ENCODE measurements around the gene GCN1. TPM values are rescaled to one million over a fixed set of nuclear protein-coding genes. Genes with fewer than 3 reads are reported as not detected.
A peak's percentile ranks its signal among the peaks of the same experiment; 100 is the strongest.

Gene GCN1
- polyA plus RNA-seq, 1 donor (not counting 4 experiments of a cell fraction or from before 2014, with no cell fraction given) = 34.1 TPM

GRCh38 chr12:120211904-120212283 lies 17.4 kb upstream of the GCN1 start:
- peaks cover 44 to 45% of the 10 kb centered on the region in 2 experiments for H3K36me3 ChIP-seq (ENCODE audit: control insufficient read depth in 2 of 2, extremely low read depth in 1 of 2, insufficient read depth in 2 of 2, low read length in 2 of 2)
- no peaks in the 10 kb centered on the region for H4K20me1 ChIP-seq (ENCODE audit: control insufficient read depth, extremely low read depth, insufficient read depth, low read length)
- H3K27ac ChIP-seq (ENCODE audit: control insufficient read depth, insufficient read depth, low read length) = no peak overlapping the region
- no peak overlapping the region for H2AFZ ChIP-seq (ENCODE audit: control insufficient read depth, low read length)
- TF ChIP-seq CTCF (optimal IDR thresholded peaks at IDR 0.05 in 1 of 3, IDR thresholded peaks at IDR 0.05 in 1 of 3, conservative IDR thresholded peaks at IDR 0.05 in 1 of 3; ENCODE audit: extremely low read depth in 1 of 3, insufficient read depth in 2 of 3, low read length in 3 of 3) (no peak), EZH2 (IDR thresholded peaks at IDR 0.05; ENCODE audit: low read length) (no peak)
- H3K9me3 ChIP-seq (ENCODE audit: control insufficient read depth, low read depth, low read length) = no peaks in the 10 kb centered on the region
- dilution Hi-C loops (cut with MboI; ENCODE audit: extremely low pct_ligation_motif_present, low sequenced_read_pairs) = no loop called here
- no peak for FAIRE-seq
- H3K27me3 ChIP-seq (ENCODE audit: control insufficient read depth, extremely low read depth, insufficient read depth, low read length) = no peaks in the 10 kb centered on the region
- no peak overlapping the region for H3K4me2 ChIP-seq (ENCODE audit: control insufficient read depth, extremely low read depth, insufficient read depth, low read depth, low read length)
- DNase-seq (ENCODE audit: low read depth, low spot score) = no peak
- no peak overlapping the region for H3K9ac ChIP-seq (ENCODE audit: control insufficient read depth, extremely low read depth, insufficient read depth, low read length)
- no peaks in the 10 kb centered on the region for H3K9me1 ChIP-seq (ENCODE audit: control insufficient read depth, extremely low read depth, insufficient read depth, low read length)
- peaks cover 21% of the 10 kb centered on the region for H3K4me1 ChIP-seq (ENCODE audit: control insufficient read depth, extremely low read depth, insufficient read depth, low read length)
- H3K4me3 ChIP-seq (ENCODE audit: control insufficient read depth in 2 of 3, extremely low read depth in 1 of 3, insufficient read depth in 2 of 3, low read depth in 1 of 3, low read length in 3 of 3) = no peak overlapping the region
- peaks cover 19% of the 10 kb centered on the region for H3K79me2 ChIP-seq (ENCODE audit: control insufficient read depth, insufficient read depth, low read length)

DNA sequence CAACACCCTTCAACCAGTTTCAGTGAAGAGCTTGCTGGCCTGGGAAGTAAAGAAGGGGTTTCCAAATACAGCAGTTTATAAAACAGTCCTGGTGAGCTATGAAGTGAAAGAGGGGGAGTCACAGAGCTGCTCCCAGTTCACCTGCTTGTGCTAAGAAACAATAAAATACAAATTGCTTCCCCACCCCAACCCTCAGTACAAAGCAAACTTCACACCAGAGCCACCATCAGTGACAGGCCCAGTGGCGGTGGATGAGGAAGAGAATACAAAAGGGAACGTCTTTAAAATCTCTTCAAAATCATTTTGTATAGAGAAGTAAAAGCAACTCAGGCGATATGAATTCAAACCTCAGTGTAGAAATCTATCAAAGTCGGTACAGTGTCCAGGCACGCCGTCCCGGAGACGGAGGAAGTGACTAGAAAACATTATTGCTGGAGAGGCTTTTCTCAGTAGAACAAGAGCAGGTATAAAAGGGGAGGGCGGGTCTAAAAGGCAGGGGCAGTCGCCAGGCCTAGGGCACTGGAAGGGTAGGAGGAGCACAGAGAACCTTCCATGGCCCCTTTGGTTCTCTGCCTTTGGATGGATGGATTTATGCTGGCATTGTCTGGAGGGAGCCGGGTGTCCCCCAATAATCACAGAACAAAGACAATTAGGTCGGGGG lies 16.9 kb upstream of the GCN1 start:
- H3K27ac ChIP-seq (ENCODE audit: control insufficient read depth, insufficient read depth, low read length) = no peak overlapping the region
- H3K4me1 ChIP-seq (ENCODE audit: control insufficient read depth, extremely low read depth, insufficient read depth, low read length) = peaks cover 21% of the 10 kb centered on the region
- peaks cover 15% of the 10 kb centered on the region for H3K79me2 ChIP-seq (ENCODE audit: control insufficient read depth, insufficient read depth, low read length)
- no peaks in the 10 kb centered on the region for H4K20me1 ChIP-seq (ENCODE audit: control insufficient read depth, extremely low read depth, insufficient read depth, low read length)
- DNase-seq (ENCODE audit: low read depth, low spot score) (no peak), FAIRE-seq (no peak)
- H3K9me1 ChIP-seq (ENCODE audit: control insufficient read depth, extremely low read depth, insufficient read depth, low read length) = no peaks in the 10 kb centered on the region
- no peaks in the 10 kb centered on the region for H3K9me3 ChIP-seq (ENCODE audit: control insufficient read depth, low read depth, low read length)
- dilution Hi-C loops (cut with MboI; ENCODE audit: extremely low pct_ligation_motif_present, low sequenced_read_pairs) = no loop called here
- peak overlapping the region; percentile 5 for H3K9ac ChIP-seq (ENCODE audit: control insufficient read depth, extremely low read depth, insufficient read depth, low read length)
- no peak for TF ChIP-seq EZH2 (IDR thresholded peaks at IDR 0.05; ENCODE audit: low read length)
- no peak for TF ChIP-seq CTCF (optimal IDR thresholded peaks at IDR 0.05 in 1 of 3, IDR thresholded peaks at IDR 0.05 in 1 of 3, conservative IDR thresholded peaks at IDR 0.05 in 1 of 3; ENCODE audit: extremely low read depth in 1 of 3, insufficient read depth in 2 of 3, low read length in 3 of 3)
- no peak overlapping the region for H3K4me3 ChIP-seq (ENCODE audit: control insufficient read depth in 2 of 3, extremely low read depth in 1 of 3, insufficient read depth in 2 of 3, low read depth in 1 of 3, low read length in 3 of 3)
- no peaks in the 10 kb centered on the region for H3K27me3 ChIP-seq (ENCODE audit: control insufficient read depth, extremely low read depth, insufficient read depth, low read length)
- H2AFZ ChIP-seq (ENCODE audit: control insufficient read depth, low read length) = no peak overlapping the region
- H3K36me3 ChIP-seq (ENCODE audit: control insufficient read depth in 2 of 2, extremely low read depth in 1 of 2, insufficient read depth in 2 of 2, low read length in 2 of 2) = peaks cover 42 to 44% of the 10 kb centered on the region in 2 experiments
- H3K4me2 ChIP-seq (ENCODE audit: control insufficient read depth, extremely low read depth, insufficient read depth, low read depth, low read length) = no peak overlapping the region
